IPS-15b (cell line): ENCODE data around the gene ADH6.

ENCODE experiments used
- H3K27me3 ChIP-seq: one replicate; pipeline ENCODE4 v1.6.1; 2013; ENCODE audit warnings: low read length; ENCODE audit not compliant: control insufficient read depth, insufficient read depth
- H3K36me3 ChIP-seq: one replicate; pipeline ENCODE4 v1.6.1; 2013; ENCODE audit warnings: low read length; ENCODE audit not compliant: control insufficient read depth, insufficient read depth
- H3K4me1 ChIP-seq: one replicate; pipeline ENCODE4 v1.6.1; 2013; ENCODE audit warnings: mild to moderate bottlenecking, low read length; ENCODE audit not compliant: control insufficient read depth, insufficient read depth
- H3K4me3 ChIP-seq: one replicate; pipeline ENCODE4 v1.5.1; 2013; ENCODE audit warnings: low read depth, low read length
- H3K9ac ChIP-seq: one replicate; pipeline ENCODE4 v1.6.1; 2013; ENCODE audit warnings: low read depth, mild to moderate bottlenecking, low read length
- H3K9me3 ChIP-seq: one replicate; pipeline ENCODE4 v1.6.1; 2013; ENCODE audit warnings: mild to moderate bottlenecking, low read length; ENCODE audit not compliant: control insufficient read depth, insufficient read depth

The ADH6 gene

GRCh38 chr4:99210789-99211188 is 8.3 kb downstream of the ADH6 start:
- no peaks in the 10 kb centered on the region for H3K27me3 ChIP-seq
- H3K9ac ChIP-seq = no peak overlapping the region

DNA sequence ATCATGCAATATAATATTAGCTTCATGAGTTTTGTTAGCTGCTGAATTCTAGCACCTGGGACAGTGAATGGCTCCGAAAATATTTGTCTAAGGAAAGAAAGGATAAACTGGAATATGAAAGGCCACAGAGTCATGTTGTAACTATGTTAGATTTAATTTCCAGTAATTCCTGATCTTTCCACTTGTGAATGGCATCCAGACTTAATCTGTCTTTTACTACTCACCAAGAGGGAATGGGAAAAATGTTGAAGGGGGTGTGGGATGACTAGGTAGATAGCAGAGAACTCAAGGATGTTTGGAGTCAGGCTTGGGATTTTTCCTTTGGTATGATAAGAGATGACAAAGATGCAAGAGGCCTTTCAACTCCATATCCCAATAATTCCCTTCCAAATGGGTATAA is 9.4 kb downstream of the ADH6 start:
- H3K4me3 ChIP-seq = no peak overlapping the region
- peaks cover 16% of the 10 kb centered on the region for H3K4me1 ChIP-seq
- no peaks in the 10 kb centered on the region for H3K9me3 ChIP-seq
- no peaks in the 10 kb centered on the region for H3K27me3 ChIP-seq
- no peak overlapping the region for H3K9ac ChIP-seq
- no peaks in the 10 kb centered on the region for H3K36me3 ChIP-seq

More at GRCh38 chr4:99210789-99211188, 8.3 kb downstream of the ADH6 start:
- Histone ChIP-seq H3K4me3 (no peak overlapping the region), H3K4me1 (peaks cover 7% of the 10 kb centered on the region), H3K9me3 (no peaks in the 10 kb centered on the region), H3K36me3 (no peaks in the 10 kb centered on the region)

DNA sequence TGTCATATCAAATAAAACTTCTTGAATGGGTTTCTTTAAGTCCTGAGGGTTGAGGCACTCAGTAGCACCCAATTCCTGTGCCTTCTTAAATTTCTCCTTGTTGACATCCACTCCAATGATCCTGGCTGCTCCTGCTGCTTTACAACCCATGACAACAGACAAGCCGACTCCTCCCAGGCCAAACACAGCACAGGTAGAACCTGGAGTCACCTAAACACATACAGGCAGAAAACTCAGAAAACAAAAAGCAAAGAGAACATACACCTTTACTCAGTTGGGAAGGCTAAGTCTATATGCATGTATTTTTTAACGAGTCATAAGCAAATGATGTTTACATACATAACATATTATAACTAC is 10.3 kb downstream of the ADH6 start:
- H3K4me1 ChIP-seq = peaks cover 17% of the 10 kb centered on the region

GRCh38 chr4:99207911-99208718 is 10.9 kb downstream of the ADH6 start:
- H3K4me3 ChIP-seq = no peak overlapping the region
- no peaks in the 10 kb centered on the region for H3K36me3 ChIP-seq

More for the DNA sequence above, 10.3 kb downstream of the ADH6 start:
- Histone ChIP-seq H3K9ac (no peak overlapping the region), H3K4me3 (no peak overlapping the region), H3K36me3 (no peaks in the 10 kb centered on the region), H3K27me3 (no peaks in the 10 kb centered on the region), H3K9me3 (no peaks in the 10 kb centered on the region)

GRCh38 chr4:99207069-99207743 is 11.8 kb downstream of the ADH6 start:
- H3K4me1 ChIP-seq = peaks cover 17% of the 10 kb centered on the region
- no peaks in the 10 kb centered on the region for H3K27me3 ChIP-seq
- no peak overlapping the region for H3K4me3 ChIP-seq
- H3K36me3 ChIP-seq = no peaks in the 10 kb centered on the region
- H3K9ac ChIP-seq = no peak overlapping the region
- H3K9me3 ChIP-seq = no peaks in the 10 kb centered on the region

More at GRCh38 chr4:99207911-99208718, 10.9 kb downstream of the ADH6 start:
- Histone ChIP-seq H3K9me3 (no peaks in the 10 kb centered on the region), H3K9ac (no peak overlapping the region), H3K4me1 (peaks cover 17% of the 10 kb centered on the region), H3K27me3 (no peaks in the 10 kb centered on the region)

- H3K27me3 ChIP-seq = no peaks in the 10 kb centered on the region
- no peak overlapping the region for H3K9ac ChIP-seq
- no peaks in the 10 kb centered on the region for H3K9me3 ChIP-seq
- H3K36me3 ChIP-seq = no peaks in the 10 kb centered on the region
- H3K4me1 ChIP-seq = peaks cover 17% of the 10 kb centered on the region
- no peak overlapping the region for H3K4me3 ChIP-seq
Observed at GRCh38 chr4:99205153-99205979, 13.7 kb downstream of the ADH6 start.

- H3K4me1 ChIP-seq = peaks cover 13% of the 10 kb centered on the region
- no peak overlapping the region for H3K9ac ChIP-seq
- H3K9me3 ChIP-seq = no peaks in the 10 kb centered on the region
- no peaks in the 10 kb centered on the region for H3K36me3 ChIP-seq
- H3K27me3 ChIP-seq = no peaks in the 10 kb centered on the region
- no peak overlapping the region for H3K4me3 ChIP-seq
Observed at GRCh38 chr4:99202536-99202935, 16.5 kb downstream of the ADH6 start.

- no peaks in the 10 kb centered on the region for H3K27me3 ChIP-seq
- no peaks in the 10 kb centered on the region for H3K9me3 ChIP-seq
- H3K36me3 ChIP-seq = no peaks in the 10 kb centered on the region
- no peak overlapping the region for H3K4me3 ChIP-seq
- peaks cover 10% of the 10 kb centered on the region for H3K4me1 ChIP-seq
- H3K9ac ChIP-seq = no peak overlapping the region
Observed at GRCh38 chr4:99202094-99202493, 17.0 kb downstream of the ADH6 start.

- Histone ChIP-seq H3K4me1 (peaks cover 10% of the 10 kb centered on the region), H3K36me3 (no peaks in the 10 kb centered on the region)
Observed at GRCh38 chr4:99201690-99202089, 17.4 kb downstream of the ADH6 start.

GRCh38 chr4:99200138-99200537 is 18.9 kb downstream of the ADH6 start:
- H3K36me3 ChIP-seq = no peaks in the 10 kb centered on the region
- no peak overlapping the region for H3K4me3 ChIP-seq
- H3K9ac ChIP-seq = no peak overlapping the region

More at GRCh38 chr4:99201690-99202089, 17.4 kb downstream of the ADH6 start:
- H3K9ac ChIP-seq = no peak overlapping the region
- H3K4me3 ChIP-seq = no peak overlapping the region
- no peaks in the 10 kb centered on the region for H3K9me3 ChIP-seq
- no peaks in the 10 kb centered on the region for H3K27me3 ChIP-seq

GRCh38 chr4:99190336-99190735 is 28.7 kb downstream of the ADH6 start:
- Histone ChIP-seq H3K9me3 (no peaks in the 10 kb centered on the region), H3K9ac (no peak overlapping the region), H3K4me1 (no peaks in the 10 kb centered on the region), H3K27me3 (no peaks in the 10 kb centered on the region), H3K36me3 (no peaks in the 10 kb centered on the region), H3K4me3 (no peak overlapping the region)

More at GRCh38 chr4:99200138-99200537, 18.9 kb downstream of the ADH6 start:
- H3K9me3 ChIP-seq = no peaks in the 10 kb centered on the region
- peaks cover 6% of the 10 kb centered on the region for H3K4me1 ChIP-seq
- H3K27me3 ChIP-seq = no peaks in the 10 kb centered on the region
